Choroid plexus epithelial cell (primary cell): ENCODE results near the gene KRTAP17-1.

ENCODE experiments used
- DNase-seq: peaks from one replicate; pipeline ENCODE4 v3.0.0-alpha.2; 2010; ENCODE audit warnings: low read depth
- H3K4me3 ChIP-seq: 2 replicates; pipeline ENCODE4 v1.5.1; 2011; ENCODE audit warnings: low read depth, mild to moderate bottlenecking, control low read depth, low read length, moderate library complexity
- TF ChIP-seq, protein P1 (sequence below): conservative IDR thresholded peaks from 2 replicates; pipeline ENCODE4 v1.5.1; 2011; ENCODE audit warnings: low read depth, mild to moderate bottlenecking, control low read depth, inconsistent platforms, low read length, moderate library complexity

KRTAP17-1 gene

DNA sequence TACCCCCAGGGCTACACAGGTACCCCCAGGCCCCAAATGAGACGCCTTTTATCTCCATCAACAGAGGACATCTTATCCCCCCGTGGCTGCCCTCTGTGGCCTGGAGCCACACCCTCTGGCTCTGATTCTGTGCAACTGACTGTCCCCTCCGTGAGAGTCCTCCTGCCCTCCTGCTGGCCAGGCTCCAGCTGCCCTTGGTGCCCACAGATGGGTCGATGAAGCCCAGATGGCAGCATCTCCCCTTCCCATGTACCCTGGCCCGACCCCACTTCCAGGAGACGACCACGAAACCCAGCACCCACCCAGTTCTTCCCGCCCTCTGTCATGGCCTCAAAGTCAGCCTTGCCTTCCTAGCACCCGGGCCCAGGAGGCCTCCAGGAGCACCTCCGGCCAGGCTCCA lies 9.6 kb upstream of the KRTAP17-1 start:
- no peak overlapping the region for H3K4me3 ChIP-seq
- no peak for DNase-seq
- TF ChIP-seq, protein P1, sequence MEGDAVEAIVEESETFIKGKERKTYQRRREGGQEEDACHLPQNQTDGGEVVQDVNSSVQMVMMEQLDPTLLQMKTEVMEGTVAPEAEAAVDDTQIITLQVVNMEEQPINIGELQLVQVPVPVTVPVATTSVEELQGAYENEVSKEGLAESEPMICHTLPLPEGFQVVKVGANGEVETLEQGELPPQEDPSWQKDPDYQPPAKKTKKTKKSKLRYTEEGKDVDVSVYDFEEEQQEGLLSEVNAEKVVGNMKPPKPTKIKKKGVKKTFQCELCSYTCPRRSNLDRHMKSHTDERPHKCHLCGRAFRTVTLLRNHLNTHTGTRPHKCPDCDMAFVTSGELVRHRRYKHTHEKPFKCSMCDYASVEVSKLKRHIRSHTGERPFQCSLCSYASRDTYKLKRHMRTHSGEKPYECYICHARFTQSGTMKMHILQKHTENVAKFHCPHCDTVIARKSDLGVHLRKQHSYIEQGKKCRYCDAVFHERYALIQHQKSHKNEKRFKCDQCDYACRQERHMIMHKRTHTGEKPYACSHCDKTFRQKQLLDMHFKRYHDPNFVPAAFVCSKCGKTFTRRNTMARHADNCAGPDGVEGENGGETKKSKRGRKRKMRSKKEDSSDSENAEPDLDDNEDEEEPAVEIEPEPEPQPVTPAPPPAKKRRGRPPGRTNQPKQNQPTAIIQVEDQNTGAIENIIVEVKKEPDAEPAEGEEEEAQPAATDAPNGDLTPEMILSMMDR, result no peak

DNA sequence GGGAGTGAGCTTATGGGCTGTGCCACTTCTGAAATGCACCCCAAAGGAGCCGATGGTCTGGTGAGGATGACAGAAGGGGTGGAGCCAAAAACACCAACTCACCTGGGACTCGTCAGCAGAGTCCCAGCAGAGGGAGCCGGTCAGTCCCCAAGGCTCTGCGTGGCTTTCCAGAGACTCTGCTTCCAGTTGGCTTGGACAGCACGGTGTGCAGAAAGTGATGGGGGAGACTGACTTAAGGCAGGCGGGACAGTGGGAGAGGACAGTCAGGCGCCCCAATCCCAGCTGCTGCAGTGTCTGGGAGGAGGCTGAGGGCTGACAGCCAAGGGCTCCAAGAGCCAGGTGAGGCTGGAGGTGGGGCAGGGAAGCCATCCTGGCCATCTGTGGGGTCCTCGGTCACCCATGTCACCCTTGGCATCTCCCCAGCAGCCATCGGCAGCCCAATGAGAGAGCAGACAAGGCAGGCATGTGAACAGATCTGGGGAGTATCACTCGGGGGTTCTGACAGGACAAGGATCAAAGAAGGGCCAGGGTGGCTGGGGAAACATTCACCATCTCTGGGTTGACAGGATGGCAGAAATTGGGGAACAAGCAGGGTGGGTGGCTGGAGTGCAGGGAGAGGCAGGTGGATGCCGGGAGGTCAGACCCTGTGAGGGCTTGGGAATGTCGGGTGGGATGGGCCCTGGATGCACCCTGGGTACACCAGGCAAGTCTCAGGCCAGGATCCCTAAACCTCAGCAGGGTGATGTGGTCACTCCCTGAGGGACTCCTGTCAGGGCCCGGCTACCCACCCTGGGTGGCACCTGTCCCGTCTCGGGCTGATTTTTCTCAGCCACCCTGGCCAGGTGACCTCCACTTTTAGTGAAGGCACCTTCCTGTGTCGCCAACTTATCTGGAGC lies 8.9 kb upstream of the KRTAP17-1 start:
- TF ChIP-seq, protein P1, result peak; percentile 53
- no peak overlapping the region for H3K4me3 ChIP-seq
- peak; percentile 37 for DNase-seq

DNA sequence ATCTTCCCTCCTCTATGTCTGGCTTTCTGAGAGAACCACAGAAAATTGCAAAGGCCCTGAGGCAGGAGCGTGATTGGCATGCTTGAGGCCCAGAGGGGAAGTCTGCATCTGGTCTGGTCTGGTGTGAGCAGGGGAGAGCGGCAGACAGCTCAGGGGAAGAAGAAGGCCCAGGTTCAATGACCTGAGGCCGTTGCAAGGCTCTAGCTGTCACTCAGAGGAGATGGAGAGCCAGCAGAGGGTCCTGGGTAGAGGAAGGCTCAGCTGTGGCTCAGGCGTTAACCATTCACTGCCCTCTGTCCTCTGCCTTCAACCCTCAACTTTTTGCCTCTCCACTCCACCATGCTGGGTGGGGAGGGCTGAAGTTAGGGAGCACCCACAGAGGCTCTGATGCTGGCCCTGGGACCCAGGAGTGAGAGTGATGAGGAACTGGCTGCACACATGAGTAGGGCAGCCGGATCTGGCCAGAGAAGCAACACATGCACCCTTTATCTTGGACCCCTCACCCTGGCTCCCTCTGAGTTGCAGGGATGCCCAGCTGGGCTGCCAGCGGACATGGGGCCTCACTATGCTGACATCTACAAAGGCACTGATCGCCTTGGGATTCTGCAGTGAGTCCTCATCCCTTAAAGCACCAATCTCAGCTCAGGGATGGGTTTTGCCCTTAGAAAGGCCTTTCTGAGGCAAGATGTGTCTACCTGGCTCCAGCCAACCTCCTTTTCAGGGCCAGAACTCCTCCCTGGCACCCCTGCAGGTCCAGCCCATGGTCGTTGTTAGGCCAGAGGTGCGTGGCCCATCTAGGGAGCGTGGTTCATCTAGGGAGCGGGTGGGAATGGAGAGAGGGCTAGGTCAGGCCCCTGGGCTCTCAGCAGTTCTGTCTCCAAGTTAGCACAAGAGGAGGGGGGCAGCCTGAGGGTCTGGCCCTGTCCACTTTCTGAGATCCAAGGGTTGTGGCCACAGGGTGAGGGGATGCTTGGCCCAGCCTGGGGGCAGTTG lies 7.7 kb upstream of the KRTAP17-1 start:
- TF ChIP-seq, protein P1, result no peak
- no peak for DNase-seq
- no peak overlapping the region for H3K4me3 ChIP-seq

DNA sequence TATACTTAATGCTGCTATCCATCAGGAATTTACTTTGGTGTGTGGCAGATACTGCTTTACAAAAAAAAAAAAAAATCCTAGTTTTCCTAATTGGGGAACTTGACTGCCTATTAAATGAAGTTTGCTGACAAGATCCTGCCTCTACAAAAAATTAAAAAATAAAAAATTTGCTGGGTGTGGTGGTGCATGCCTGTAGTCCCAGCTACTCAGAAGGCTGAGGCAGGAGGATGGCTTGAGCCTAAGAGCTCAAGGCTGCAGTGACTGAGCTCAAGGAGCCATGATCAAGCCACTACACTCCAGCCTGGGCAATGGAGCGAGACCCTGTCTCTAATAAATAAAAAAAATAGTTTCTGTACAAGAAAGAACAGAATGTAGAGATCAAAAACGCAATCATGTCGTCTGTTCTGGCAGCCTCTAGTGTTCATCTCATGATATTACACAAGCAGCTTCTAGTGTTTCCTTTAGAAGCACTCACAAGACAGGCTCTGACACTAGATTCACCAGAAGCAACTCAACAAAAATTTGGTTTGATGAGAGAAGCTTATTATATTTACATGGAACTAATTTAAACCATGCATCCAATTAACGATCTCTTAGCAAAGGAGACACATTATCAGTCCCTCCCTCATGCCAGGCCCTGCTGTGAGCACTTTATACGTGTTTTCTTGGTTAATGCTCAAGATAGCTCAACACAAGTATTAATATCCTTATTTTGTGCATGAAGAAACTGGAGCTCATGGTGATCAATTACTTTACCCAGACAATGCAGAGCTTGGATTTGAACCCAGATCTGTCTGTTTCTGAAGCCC lies 6.8 kb upstream of the KRTAP17-1 start:
- TF ChIP-seq, protein P1, result peak; percentile 87
- DNase-seq, result peak; percentile 86
- H3K4me3 ChIP-seq, result no peak overlapping the region

DNA sequence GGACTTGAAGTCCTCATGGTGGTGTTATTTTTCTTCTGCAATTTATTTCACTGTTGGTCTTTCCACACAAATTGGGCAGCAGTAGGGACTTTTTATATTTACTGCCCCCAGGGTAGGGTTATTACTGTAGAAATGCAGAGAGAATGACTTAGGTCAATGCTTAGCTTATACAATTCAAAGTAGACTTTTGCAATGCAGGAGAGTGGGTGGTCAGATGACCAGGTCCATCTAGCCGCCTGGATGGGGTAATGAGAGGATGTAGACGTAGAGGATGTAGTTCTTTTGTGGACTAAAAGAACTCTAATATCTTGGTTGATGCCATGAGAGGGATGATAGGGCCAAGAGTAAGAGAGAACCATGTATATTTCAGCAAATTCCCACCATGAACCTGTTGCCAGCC lies 2.7 kb upstream of the KRTAP17-1 start:
- TF ChIP-seq, protein P1, result no peak
- DNase-seq, result no peak
- H3K4me3 ChIP-seq, result no peak overlapping the region

DNA sequence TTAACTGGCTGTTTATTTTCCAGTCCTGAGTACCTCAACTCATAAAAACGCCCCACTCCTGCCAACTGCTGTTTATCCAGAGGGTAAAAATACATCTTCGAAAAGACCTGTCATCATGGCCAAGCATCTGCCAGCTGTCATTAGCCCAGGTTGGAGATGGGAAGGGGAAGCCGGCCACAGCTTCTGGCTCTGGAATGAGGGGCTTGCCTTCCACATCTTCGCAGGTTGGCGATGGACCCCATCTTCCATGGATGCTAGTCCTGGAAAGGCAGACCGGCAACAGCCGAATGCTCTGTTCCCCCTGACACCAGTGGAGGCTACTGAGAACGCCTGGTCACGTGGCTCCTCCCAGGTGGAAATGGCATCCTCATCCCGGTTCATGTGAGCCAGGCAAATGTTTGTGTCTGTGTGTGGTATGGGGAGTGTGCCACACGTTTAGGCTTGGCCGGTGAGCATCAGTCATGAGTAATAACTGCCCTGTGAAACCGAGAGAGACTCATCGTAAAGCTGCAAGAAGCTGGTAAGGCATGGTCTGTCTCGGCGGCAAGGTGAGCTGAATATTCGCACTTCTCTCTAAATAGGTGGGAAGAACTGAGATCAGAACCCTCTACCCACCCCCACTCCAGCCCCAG lies 420 bp upstream of the KRTAP17-1 start:
- no peak for DNase-seq
- H3K4me3 ChIP-seq, result no peak overlapping the region
- TF ChIP-seq, protein P1, result no peak
